Limb (tissue), 2 donors: Measurements from ENCODE around the gene TMEM120A.

Source experiments
- DNase-seq, 2 donors: peaks; one replicate each; pipeline ENCODE4 v3.0.0-alpha.2; 2016; ENCODE audit errors: extremely low spot score in 2 of 2

Gene TMEM120A

DNA sequence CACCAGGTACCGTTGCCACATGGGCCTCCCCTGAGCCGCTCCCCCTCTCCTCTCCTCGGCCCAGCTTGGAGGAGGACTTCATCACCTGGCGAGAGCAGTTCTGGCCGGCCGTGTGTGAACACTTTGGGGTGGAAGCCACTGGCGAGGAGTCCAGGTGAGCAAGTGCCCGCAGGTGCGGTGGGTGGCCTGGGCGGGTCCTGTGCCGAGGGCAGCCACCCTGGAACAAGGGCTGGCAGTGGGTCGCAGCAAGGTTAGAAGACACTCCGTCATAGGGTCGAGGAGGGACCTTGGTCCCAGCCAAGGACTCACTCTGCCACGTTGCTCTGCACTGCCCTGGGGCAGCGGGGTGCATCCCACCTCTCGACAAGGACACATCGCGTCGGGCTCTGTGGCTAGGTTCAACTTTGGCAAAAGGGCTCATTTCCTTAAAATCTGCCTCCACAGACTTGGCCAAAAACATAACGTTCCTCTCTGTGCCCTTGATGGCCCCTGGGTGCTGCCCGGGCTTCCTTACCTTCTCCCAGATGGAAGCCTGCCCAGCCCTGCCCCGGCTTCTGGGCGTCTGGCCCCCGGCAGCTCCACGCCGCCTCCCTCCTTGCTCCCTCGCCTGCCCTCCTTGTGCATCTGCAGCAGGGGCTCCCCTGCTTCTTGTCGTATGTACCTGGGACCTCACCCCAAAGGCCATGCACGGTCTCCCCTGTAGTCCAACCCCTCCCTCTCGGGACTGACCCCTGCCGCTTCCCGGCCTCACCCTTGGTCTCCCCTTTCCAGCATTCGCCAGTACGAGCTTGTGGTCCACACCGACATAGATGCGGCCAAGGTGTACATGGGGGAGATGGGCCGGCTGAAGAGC lies 12.7 kb downstream of the TMEM120A start:
- no peak for DNase-seq

DNA sequence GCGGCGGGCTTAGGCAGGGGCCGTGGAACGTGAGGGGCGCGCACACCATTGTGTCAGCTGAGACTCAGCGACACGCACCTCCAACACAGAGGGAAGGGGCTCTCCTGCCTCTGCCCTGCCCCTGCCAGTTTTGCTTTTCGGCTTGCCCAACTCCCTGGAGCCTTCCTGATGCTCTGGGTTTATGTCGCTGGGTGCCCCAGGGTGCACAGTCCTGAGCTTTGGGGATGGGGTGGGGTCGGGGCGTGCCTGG lies 13.3 kb downstream of the TMEM120A start:
- no peak for DNase-seq

- no peak for DNase-seq
Measured at GRCh38 chr7:75980430-75981202, 13.8 kb downstream of the TMEM120A start.

- DNase-seq: no peak
Measured at GRCh38 chr7:75979759-75980429, 14.5 kb downstream of the TMEM120A start.

GRCh38 chr7:75977743-75978142 lies 16.7 kb downstream of the TMEM120A start:
- DNase-seq: peak; percentile 66 to 83

- peak in 1 of 2 donors; percentile 36 for DNase-seq
Measured at GRCh38 chr7:75971961-75972763, 22.2 kb downstream of the TMEM120A start.

DNA sequence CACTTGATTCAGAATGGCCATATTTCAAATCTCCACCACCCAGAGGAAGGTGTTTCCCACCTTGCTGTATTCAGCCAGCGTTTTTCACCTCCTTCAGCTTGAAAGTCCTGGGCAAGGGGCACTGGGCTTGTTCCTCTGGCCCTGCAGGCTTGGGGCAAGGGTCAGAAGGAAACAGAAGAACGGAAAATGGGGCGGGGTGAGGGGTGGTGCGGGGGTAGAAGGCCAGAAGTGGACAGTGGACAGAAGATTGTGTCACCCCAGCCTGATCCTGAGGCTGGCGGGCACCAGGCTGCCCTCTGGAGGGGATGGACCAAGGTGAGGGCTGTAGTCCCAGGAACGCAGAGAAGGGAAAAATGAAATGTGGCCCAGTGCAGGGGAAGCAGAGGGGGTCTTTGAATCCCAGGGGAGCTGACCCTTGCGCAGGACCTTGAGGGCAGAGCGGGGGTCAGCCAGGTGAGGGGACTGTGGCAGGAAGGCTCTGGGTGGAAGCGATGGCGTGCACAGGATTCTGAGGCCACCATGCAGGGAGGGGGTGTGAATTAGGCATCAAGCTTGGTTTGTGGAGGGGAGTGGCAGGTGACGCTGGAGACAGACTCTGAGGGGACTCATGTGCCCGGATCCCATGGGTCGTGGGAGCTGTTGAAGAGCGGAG lies 23.0 kb downstream of the TMEM120A start:
- no peak for DNase-seq

- DNase-seq: no peak
Measured at GRCh38 chr7:75969704-75970498, 24.5 kb downstream of the TMEM120A start.

DNA sequence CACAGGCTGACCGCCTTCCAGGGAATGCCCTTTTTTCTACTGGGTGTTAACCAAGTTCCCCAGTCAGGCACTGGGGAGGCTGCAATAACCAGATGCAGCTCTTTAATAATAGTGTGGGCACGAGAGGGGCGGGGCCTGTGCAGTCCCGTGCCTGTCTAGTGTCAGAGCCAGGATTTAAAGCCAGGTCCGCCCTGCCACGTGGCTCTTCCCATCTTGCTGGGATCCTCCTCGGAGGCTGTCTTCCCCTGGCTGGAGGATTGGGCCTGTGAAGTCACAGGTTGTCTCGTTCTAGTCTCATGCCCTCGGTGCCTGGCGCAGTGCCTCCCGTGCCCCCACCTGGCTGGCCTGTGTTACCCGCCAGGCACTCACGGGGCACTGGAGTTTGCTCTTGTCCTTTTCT lies 25.2 kb downstream of the TMEM120A start:
- no peak for DNase-seq

- DNase-seq: no peak
Measured at GRCh38 chr7:75968561-75969001, 25.8 kb downstream of the TMEM120A start.

DNA sequence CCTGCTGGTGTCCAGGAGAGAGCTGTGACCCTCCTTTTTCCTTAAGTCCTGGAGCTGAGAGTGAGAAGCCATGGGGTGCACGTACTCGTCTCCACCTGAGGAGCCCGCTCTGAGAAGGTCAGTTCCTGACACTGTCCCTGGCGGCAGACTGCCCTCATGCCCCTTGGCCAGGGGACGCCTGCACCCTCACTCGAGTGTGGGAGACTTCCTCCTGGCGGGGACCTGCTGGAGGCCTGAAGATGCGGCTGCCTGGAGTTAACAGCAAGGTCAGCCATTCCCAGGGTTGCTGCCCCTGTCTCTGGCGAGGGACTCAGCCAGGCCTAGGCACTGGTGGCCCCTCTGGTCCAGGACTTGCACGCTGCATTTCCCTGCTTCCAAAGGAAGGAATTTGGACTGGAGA lies 26.4 kb downstream of the TMEM120A start:
- DNase-seq: no peak

- peak; percentile 22 to 52 for DNase-seq
Measured at GRCh38 chr7:75967487-75967997, 26.9 kb downstream of the TMEM120A start.

GRCh38 chr7:75967055-75967454 lies 27.3 kb downstream of the TMEM120A start:
- no peak for DNase-seq

DNA sequence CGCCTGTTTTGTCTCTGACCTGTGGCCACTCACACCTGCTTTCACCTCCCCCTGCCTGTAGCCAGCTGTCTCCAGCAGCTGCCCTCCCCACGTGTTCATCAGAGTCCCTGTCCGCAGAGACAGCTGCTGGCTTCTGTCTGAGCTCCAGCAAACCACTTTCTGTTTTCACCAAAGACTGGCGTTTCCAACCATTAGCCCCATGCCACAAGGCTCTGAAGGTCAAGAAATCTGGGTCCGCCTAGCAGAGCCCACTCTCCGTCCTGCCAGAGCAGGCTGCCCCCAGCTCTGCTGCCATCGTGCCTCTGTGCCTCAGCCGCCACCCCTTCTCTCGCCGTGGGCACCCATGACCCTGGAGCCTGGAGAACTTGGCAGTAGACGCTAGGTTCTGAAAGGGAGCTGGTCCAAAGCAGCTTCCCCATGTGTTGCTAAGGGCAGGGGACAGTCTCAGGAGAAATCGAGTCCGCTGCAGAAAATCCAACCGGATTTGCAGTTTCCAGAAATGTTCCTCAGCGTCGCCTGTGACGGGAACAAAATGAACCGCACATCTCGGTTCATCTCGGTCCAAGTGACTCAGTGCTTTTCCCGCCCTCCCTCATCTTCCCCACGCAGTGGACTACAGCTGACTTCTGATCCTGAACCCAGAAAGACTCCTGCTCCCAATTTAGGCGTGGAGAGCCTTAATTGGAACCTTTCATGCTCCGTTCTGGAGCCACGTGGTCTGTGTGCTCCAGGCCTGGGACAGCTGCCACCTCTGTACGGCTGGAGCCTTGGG lies 28.0 kb downstream of the TMEM120A start:
- peak; percentile 51 to 63 for DNase-seq

DNA sequence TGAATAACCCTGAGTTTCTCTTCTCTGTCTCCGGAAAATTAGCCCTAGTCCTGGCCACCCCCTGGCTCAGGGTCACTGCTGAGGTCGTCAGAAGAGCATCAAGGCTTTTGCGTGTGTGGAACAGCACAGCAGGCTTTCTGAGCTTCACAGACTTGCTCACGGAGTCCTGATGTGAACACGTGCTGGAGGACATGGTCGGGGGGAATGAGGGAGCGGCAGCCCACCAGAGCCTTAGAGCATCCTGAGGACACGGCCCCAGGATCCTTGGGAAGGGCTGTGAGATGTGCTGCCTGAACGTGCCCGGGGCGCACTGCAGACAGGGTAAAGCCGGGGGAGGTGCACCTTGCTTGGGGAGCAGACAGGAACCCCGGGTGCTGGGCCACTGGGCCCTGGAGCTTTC lies 28.8 kb downstream of the TMEM120A start:
- DNase-seq: no peak

GRCh38 chr7:75963381-75963995 lies 30.9 kb downstream of the TMEM120A start:
- peak in 1 of 2 donors; percentile 32 for DNase-seq

- no peak for DNase-seq
Measured at GRCh38 chr7:75962607-75963380, 31.6 kb downstream of the TMEM120A start.

- DNase-seq: no peak
Measured at GRCh38 chr7:75961218-75961617, 33.2 kb downstream of the TMEM120A start.
